NCI-H2081 treated with DMSO at 0.1 percent for 48 hours (cell line): ENCODE results near the gene SOS2.
"Not testable (repeated sequence)": the region's sequence is repeated elsewhere in the genome, so short reads cannot be mapped to it uniquely, and the experiment has no call there.

Experiments
- DNase-seq: peaks from one replicate; lab custom pipeline; 2025; lab: John Stamatoyannopoulos, UW

The SOS2 gene

GRCh38 chr14:50225974-50226297, 5.4 kb downstream of the SOS2 start:
- no peak for DNase-seq

GRCh38 chr14:50225067-50225973, 6.1 kb downstream of the SOS2 start:
- no peak for DNase-seq

GRCh38 chr14:50222055-50222613, 9.2 kb downstream of the SOS2 start:
- no peak for DNase-seq

GRCh38 chr14:50218501-50218900, 12.9 kb downstream of the SOS2 start:
- no peak for DNase-seq

- no peak for DNase-seq
These were observed 16.0 kb downstream of the SOS2 start for GRCh38 chr14:50215416-50215815.

- DNase-seq: no peak
These were observed 17.6 kb downstream of the SOS2 start for GRCh38 chr14:50213795-50214194.

- no peak for DNase-seq
These were observed 18.7 kb downstream of the SOS2 start for GRCh38 chr14:50212726-50213125.

GRCh38 chr14:50210074-50210473, 21.3 kb downstream of the SOS2 start:
- DNase-seq: no peak

- DNase-seq: no peak
These were observed 32.9 kb downstream of the SOS2 start for GRCh38 chr14:50198499-50198898.

GRCh38 chr14:50191499-50191898, 39.9 kb downstream of the SOS2 start:
- no peak for DNase-seq

GRCh38 chr14:50186107-50186506, 45.3 kb downstream of the SOS2 start:
- DNase-seq: no peak

GRCh38 chr14:50173891-50174290, 57.5 kb downstream of the SOS2 start:
- DNase-seq: no peak

- no peak for DNase-seq
These were observed 59.5 kb downstream of the SOS2 start for GRCh38 chr14:50171895-50172294.

GRCh38 chr14:50167381-50167780, 64.0 kb downstream of the SOS2 start:
- DNase-seq: not testable (repeated sequence)

- no peak for DNase-seq
These were observed 75.3 kb downstream of the SOS2 start for GRCh38 chr14:50156111-50156510.

GRCh38 chr14:50148799-50149198, 82.6 kb downstream of the SOS2 start:
- DNase-seq: no peak

GRCh38 chr14:50139192-50139591, 92.2 kb downstream of the SOS2 start:
- no peak for DNase-seq

GRCh38 chr14:50127802-50128201, 103.6 kb downstream of the SOS2 start:
- no peak for DNase-seq

GRCh38 chr14:50123062-50123461, 108.3 kb downstream of the SOS2 start:
- DNase-seq: peak; percentile 70

GRCh38 chr14:50122291-50122690, 109.1 kb downstream of the SOS2 start:
- no peak for DNase-seq

- DNase-seq: no peak
These were observed 109.9 kb downstream of the SOS2 start for GRCh38 chr14:50121486-50121885.

- no peak for DNase-seq
These were observed 113.9 kb downstream of the SOS2 start for GRCh38 chr14:50117456-50117855.

- DNase-seq: no peak
These were observed 114.4 kb downstream of the SOS2 start for GRCh38 chr14:50116966-50117365.
